ENCODE results near the gene ABCC3. TPM values are rescaled to one million over a fixed set of nuclear protein-coding genes. Genes with fewer than 3 reads are reported as not detected.

The ABCC3 gene
- total RNA-seq, 1 donor from 2014 or later, result 13.3 TPM

DNA sequence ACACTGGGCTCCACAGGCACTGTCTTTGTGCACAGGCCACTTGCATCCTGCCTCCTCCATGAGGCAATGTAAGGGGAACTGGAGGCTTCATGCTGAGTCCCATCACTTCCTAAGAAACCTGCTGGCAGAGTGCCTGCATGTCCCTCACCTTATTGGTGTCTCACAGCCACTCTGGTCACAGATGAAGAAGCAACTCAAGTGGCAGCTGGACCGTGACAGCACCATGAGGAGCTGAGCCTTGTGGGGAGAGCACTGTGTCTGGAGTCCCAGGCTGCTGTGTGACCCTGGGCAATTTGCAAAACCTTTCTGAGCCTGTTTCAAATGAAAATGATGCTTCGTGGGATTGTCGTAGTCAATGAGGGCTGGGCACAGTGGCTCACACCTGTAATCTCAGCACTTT lies 53.6 kb downstream of the ABCC3 start:
- Mint-ChIP-seq H3K9me3 (no peaks in the 10 kb centered on the region), H3K4me1 (ENCODE audit: unreplicated experiment) (peaks cover 56% of the 10 kb centered on the region), H3K36me3 (no peaks in the 10 kb centered on the region), H3K27ac (no peak overlapping the region), H3K27me3 (no peaks in the 10 kb centered on the region), H3K4me3 (no peak overlapping the region)
- TF ChIP-seq, protein P1, sequence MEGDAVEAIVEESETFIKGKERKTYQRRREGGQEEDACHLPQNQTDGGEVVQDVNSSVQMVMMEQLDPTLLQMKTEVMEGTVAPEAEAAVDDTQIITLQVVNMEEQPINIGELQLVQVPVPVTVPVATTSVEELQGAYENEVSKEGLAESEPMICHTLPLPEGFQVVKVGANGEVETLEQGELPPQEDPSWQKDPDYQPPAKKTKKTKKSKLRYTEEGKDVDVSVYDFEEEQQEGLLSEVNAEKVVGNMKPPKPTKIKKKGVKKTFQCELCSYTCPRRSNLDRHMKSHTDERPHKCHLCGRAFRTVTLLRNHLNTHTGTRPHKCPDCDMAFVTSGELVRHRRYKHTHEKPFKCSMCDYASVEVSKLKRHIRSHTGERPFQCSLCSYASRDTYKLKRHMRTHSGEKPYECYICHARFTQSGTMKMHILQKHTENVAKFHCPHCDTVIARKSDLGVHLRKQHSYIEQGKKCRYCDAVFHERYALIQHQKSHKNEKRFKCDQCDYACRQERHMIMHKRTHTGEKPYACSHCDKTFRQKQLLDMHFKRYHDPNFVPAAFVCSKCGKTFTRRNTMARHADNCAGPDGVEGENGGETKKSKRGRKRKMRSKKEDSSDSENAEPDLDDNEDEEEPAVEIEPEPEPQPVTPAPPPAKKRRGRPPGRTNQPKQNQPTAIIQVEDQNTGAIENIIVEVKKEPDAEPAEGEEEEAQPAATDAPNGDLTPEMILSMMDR (conservative IDR thresholded peaks at IDR 0.05), result no peak
- no peak for DNase-seq (ENCODE audit: extremely low spot score, unreplicated experiment)

DNA sequence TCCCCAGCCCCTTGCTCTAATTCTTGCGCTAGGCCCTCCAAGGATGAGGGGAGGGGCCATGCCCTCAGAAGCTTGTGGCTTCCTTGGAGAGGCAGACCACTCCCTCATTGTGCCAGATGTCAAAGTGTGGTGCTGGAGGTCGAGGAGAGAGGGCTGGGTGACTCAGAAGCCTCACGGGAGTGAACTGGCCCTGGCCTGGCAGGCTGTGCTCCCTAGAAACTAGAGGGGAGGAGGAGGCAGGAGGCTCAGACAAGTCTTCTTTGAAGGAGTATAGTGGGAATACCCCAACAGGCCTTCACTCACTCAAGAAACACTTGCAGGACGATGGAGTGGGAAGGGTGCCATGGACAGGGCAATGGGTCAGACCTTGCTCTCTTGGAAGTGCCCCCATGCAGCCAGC lies 54.6 kb downstream of the ABCC3 start:
- Mint-ChIP-seq H3K9me3 (no peaks in the 10 kb centered on the region), H3K4me1 (ENCODE audit: unreplicated experiment) (peaks cover 59% of the 10 kb centered on the region), H3K36me3 (no peaks in the 10 kb centered on the region), H3K4me3 (no peak overlapping the region), H3K27ac (peak overlapping the region; percentile 39), H3K27me3 (no peaks in the 10 kb centered on the region)
- DNase-seq (ENCODE audit: extremely low spot score, unreplicated experiment), result no peak
- TF ChIP-seq, protein P1 (conservative IDR thresholded peaks at IDR 0.05), result no peak

DNA sequence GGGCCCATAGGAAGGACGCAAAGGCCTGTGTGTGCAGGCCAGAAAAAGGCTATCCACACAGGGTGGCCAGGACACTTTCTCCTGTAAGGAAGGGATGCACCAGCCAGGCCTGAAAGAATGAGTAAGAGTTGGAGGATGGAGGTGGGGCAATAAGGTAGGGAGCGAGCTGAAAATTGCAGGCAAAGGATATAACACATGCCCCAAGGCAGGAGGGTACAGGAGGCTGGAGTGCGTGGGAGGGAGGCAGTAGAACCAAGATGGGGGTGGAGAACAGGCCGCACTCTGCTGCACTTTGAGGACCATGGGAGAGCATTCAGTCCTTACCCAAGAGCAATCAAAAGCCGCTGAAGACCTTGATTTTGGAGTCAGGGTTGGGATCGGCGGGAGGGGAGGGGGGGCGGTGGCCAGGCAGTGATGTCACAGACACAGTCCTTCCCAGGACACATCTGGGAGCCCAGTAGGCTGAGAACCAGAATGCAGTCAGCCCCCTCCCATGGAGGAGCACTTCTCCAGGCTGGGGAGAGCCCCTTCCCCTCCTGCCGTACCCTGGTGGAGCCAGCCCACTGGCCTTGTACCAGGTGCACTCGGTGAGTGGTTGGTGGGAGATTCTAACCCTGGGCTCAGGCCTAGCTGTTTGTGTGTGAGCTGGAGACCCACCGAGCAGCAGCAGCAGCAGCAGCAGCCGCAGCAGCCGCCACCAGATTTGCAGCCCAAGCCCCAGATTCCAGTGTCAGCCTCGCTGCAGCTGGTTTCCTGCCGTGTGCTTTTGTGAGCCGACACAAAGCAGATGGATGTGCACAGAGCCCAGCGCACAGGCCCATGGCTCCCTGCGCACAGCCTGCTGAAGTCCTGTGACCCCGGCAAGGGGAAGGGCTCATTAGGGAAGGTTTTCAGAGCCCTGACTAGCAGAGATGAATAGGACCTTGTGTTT lies 55.5 kb downstream of the ABCC3 start:
- Mint-ChIP-seq H3K9me3 (no peaks in the 10 kb centered on the region), H3K27me3 (no peaks in the 10 kb centered on the region), H3K36me3 (no peaks in the 10 kb centered on the region), H3K27ac (no peak overlapping the region), H3K4me1 (ENCODE audit: unreplicated experiment) (peaks cover 60% of the 10 kb centered on the region), H3K4me3 (no peak overlapping the region)
- DNase-seq (ENCODE audit: extremely low spot score, unreplicated experiment), result no peak
- TF ChIP-seq, protein P1 (conservative IDR thresholded peaks at IDR 0.05), result no peak

DNA sequence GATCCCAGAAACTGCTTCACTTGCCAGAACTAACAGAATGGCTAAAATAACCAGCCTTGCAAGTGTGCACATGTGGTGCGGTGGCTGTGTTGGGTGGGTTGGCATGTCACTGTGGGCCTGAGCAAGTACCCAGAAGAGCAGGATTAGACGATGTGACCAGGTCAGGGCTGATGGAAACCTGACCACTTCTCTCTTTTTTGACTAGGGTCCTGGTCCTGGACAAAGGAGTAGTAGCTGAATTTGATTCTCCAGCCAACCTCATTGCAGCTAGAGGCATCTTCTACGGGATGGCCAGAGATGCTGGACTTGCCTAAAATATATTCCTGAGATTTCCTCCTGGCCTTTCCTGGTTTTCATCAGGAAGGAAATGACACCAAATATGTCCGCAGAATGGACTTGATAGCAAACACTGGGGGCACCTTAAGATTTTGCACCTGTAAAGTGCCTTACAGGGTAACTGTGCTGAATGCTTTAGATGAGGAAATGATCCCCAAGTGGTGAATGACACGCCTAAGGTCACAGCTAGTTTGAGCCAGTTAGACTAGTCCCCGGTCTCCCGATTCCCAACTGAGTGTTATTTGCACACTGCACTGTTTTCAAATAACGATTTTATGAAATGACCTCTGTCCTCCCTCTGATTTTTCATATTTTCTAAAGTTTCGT lies 56.3 kb downstream of the ABCC3 start:
- H3K27me3 Mint-ChIP-seq, result no peaks in the 10 kb centered on the region
- TF ChIP-seq, protein P1 (conservative IDR thresholded peaks at IDR 0.05), result no peak

GRCh38 chr17:50691550-50692447 lies 57.1 kb downstream of the ABCC3 start:
- Mint-ChIP-seq H3K4me3 (peak overlapping the region; percentile 66), H3K27me3 (no peaks in the 10 kb centered on the region), H3K27ac (peak overlapping the region; percentile 88), H3K9me3 (no peaks in the 10 kb centered on the region), H3K36me3 (peaks cover 2% of the 10 kb centered on the region), H3K4me1 (ENCODE audit: unreplicated experiment) (peaks cover 56% of the 10 kb centered on the region)
- DNase-seq (ENCODE audit: extremely low spot score, unreplicated experiment), result no peak
- TF ChIP-seq, protein P1 (conservative IDR thresholded peaks at IDR 0.05), result no peak

More for the DNA sequence above, 56.3 kb downstream of the ABCC3 start:
- Mint-ChIP-seq H3K9me3 (no peaks in the 10 kb centered on the region), H3K4me3 (no peak overlapping the region), H3K36me3 (no peaks in the 10 kb centered on the region), H3K4me1 (ENCODE audit: unreplicated experiment) (peaks cover 63% of the 10 kb centered on the region), H3K27ac (peak overlapping the region; percentile 88)
- DNase-seq (ENCODE audit: extremely low spot score, unreplicated experiment), result no peak
